NOMO-1 (cell line): ENCODE data around the gene UGT1A5.
"Not testable (repeated sequence)": the region's sequence is repeated elsewhere in the genome, so short reads cannot be mapped to it uniquely, and the experiment has no call there.

Source experiments
- DNase-seq, 2 experiments: peaks; one replicate each; lab custom pipeline; 2025; ENCODE audit not compliant: unreplicated experiment in 2 of 2; lab: John Stamatoyannopoulos, UW

UGT1A5 gene

GRCh38 chr2:233692648-233693047 lies 20.1 kb upstream of the UGT1A5 start, which contains the start of gene UGT1A6:
Gene UGT1A6, plus strand, starts transcription at chr2:233692890. Its CDS starts 115 bp downstream, at chr2:233693005.
- no peak for DNase-seq

DNA sequence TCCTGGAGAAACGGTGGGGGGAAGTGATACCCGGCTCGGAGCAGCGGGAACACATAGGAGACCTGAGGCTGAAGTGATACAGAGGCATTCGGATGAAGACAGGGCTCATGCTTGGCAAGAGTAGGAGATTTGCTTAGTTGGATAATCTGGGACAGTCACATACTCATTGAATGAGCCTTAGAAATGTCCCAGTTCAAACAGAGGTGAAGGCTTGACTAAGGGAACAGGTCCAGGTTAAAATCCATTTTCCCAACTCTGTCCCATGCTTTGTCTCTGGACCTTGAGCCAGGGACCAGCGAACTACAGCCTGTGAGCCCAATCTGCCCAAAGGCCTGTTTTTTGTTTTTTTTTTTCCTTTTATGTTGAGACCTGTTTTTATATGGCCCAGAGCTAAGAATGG lies 18.7 kb upstream of the UGT1A5 start:
- DNase-seq: no peak

DNA sequence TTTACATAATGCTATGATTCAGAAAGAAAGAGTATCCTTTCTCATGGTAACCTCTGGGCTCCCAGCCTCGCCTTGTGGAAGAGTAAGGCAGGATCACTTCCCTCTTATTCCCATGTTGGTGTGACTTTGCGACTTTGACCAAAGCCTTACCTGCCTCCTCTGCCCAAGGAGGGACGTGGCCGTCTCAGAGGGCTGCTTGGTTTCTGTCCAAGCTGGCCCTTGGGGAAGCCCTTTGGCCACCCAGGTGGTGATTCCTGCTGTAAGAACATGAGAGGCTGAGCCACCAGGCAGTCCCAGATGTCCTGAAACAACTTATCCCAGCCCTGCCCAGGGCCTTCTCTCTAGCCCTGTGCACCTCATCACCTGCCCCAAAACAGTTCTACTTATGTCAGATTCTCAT lies 14.0 kb upstream of the UGT1A5 start:
- no peak for DNase-seq

GRCh38 chr2:233699424-233700027 lies 13.2 kb upstream of the UGT1A5 start:
- DNase-seq: no peak

DNA sequence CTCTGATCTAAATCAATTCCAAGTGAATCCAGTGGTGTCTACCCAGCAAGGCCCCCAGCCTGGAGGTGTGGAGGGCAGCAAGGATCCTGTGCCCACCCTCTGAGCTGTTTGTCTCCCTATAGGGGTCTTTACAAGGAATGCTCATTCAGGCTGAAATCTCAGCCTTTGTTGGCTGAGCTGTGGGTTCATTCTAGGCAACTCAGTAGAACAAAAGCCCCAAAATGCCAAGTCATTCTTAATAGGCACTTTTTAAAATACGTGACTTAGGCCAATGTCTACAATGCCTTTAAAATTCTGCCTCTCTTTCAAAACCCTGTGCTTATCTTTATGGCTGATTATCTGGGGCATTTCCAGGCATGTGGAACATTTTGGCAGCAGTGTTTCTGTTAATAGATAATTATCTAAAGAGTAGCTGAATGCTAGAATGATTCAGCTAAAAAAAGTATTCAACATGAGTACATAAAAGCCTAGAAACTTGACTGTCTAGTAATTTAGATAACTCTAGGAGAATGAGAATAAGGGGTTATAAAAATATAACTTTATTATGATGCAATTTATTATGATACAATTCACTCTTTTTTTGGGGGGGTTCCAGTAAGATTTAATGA lies 12.6 kb upstream of the UGT1A5 start:
- DNase-seq: no peak

GRCh38 chr2:233700842-233701241 lies 11.9 kb upstream of the UGT1A5 start:
- DNase-seq: not testable (repeated sequence)

DNA sequence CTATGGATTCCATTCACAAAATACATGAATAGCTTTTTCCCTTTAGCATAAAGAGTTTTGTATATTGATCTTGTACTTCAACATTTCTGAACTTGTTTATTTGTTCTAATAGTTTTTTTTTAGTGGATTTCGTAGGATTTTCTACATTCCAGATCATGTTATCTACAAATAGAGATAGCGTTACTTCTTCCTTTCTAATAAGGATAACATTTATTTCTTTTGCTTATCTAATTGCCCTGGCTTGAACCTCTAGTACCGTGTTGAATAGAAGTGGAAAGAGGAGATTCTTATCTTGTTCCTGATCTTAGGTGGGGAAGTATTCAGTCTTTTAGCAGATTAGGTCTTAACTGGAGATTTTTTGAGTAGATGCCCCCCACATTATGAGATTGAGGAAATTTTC lies 10.5 kb upstream of the UGT1A5 start:
- no peak for DNase-seq

GRCh38 chr2:233705911-233706506 lies 6.7 kb upstream of the UGT1A5 start:
- no peak for DNase-seq

DNA sequence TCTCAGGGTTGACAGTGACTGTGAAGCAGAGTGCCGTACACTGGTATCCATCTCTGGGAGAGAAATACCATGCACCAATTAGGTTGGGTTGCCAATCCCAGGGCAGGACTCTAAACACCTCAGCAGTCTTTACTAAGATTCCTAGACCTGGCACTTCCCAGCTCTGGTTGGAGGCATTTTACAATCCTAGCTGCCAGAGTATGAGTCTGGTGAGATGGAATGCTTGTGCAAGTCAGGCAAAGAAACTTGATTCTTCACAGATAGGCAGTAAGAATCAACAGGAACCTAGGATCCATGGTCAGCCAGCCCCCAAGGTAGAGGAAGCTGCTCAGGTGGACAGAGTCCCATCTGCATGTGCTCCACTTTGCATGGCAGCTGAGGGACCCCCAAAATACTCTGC lies 6.0 kb upstream of the UGT1A5 start:
- DNase-seq: no peak

DNA sequence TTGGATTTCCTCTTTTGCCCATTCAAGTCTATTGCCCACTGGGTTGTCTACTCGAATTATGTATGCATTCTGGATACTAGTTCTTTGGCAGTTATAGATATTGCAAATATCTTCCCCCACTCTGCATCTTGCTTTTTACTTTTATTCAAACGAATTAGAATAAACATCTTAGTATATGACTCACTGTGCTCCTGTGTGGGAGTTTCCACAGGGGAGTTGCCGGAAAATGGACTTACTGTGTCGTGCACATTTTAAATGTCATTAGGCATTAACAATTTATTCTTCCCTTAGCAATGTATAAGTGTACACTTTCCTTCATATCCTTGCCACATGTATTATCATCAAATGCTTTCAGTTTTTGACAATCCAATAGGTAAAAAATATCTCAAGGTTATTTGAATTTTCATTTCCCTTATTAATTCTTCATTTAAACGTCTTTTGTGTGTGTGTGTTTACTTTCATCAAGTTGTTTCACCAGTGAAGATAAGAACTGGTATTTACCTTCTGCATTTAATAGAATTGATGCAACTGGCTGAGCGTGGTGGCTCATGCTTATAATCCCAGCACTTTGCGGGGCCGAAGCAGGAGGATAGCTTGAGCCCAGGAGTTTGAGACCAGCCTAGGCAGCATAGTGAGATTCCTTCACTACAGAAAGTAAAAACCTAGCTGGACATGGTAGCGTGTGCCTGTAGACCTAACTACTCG lies 4.6 kb upstream of the UGT1A5 start:
- DNase-seq: no peak

DNA sequence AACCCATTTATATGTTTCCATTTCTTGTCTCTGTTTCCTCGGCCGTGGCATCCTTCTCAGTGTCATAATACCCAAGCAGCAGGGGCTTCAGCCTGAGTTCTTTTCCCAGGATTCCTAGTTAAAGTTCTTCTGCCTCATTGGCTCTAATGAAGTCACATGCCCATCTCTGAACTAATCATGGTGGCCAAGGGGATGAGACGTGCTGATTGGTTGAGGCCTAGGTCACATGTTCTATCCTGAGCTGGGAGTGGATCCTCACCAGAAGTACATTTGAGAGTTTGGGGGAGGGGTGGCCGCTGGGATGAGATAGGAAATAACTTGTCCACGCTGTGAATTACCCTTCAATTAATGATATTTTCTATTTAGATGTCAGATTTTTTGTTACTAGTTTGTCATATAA lies 3.8 kb upstream of the UGT1A5 start:
- no peak for DNase-seq

DNA sequence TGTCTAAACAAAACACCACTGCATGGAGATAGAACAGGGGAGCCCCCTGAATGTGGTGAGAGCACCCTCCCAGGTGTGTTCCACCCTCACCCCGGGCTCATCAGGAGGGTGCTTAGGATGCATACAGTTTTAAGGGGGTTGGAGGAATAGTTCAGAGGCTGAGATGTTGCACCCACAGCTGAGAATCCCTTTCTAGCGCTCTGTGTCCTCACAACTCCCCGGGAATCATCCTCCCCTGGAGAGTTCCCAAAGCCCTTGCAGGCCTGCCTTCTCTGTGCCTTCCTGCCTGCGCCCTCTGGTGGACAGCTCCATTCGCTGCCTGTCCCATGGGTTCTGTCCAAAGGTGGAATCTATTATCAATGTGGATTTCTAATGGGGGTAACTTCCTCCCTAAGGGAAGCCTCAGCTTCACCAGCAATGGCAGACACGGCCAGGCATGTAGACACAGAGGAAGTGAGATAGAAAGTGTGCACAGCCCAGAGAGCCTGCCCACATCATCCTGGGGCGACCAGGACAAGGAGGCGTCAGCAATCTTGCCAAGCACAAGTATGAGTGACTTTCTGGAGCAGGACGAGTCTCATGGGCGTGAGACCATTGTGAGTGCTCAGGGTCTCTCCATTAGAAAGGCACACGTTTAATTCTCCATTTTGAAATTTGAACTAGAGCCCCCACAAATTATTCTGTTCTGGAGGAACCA lies 1.2 kb upstream of the UGT1A5 start:
- peak; percentile 17 to 26 for DNase-seq

DNA sequence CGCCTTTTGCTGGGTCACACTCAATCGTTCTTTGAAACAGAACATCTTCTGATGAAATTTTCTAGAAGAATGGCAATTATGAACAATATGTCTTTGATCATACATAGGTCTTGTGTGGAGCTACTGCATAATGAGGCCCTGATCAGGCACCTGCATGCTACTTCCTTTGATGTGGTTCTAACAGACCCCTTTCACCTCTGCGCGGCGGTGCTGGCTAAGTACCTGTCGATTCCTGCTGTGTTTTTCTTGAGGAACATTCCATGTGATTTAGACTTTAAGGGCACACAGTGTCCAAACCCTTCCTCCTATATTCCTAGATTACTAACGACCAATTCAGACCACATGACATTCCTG lies 532 bp downstream of the UGT1A5 start:
- DNase-seq: no peak

DNA sequence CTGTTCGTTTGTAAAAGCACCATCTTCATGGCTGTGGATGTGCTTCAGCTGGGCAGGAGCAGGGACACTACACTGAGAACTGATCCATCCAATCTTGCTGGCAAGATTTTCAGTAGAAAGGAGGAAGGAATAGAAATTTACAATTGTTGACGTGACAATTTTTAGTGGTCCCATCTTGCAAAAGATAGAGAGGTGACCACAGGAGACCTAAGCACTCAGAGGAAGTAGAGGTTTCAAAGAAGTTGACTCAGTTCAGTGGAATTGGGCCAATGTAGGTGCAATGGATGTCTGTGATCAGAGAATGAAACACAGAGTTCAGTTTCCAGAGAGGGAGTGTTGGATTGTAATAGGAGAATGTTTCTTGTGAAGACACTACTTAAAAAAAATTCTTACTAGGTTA lies 1.4 kb downstream of the UGT1A5 start:
- no peak for DNase-seq

DNA sequence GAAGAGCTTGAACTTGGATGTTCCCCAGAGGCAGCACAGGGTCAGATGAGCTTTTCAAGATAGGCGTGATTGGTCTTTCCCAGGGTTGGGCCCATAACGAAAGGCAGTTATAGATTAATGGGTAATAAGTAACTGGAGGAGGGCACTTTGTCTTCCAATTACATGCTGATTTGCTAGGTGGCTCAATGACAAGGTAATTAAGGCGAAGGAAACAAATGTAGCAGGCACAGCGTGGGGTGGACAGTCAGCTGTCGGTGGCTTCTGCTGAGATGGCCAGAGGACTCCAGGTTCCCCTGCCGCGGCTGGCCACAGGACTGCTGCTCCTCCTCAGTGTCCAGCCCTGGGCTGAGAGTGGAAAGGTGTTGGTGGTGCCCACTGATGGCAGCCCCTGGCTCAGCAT lies 5.8 kb downstream of the UGT1A5 start, which contains the start of gene UGT1A4:
Gene UGT1A4 (plus strand): TSS at position 185 of the 400 bp plus-strand sequence. CDS start 85 bp downstream, at position 270.
- no peak for DNase-seq

DNA sequence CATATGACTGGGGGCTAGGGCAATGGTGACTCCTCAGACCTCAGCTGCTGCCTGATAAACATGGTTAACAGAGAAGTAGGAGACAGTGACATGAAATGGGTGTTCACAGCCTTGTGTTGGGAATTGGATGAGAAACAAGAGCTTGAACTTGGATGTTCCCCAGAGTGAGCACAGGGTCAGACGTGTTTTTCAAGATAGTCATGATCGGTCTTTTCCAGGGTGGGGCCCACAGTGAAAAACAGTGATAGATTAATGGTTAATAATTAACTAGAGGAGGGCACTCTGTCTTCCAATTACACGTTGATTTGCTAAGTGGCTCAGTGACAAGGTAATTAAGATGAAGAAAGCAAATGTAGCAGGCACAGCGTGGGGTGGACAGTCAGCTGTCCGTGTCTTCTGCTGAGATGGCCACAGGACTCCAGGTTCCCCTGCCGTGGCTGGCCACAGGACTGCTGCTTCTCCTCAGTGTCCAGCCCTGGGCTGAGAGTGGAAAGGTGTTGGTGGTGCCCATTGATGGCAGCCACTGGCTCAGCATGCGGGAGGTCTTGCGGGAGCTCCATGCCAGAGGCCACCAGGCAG lies 16.1 kb downstream of the UGT1A5 start, which contains the start of gene UGT1A3:
Gene UGT1A3 (plus strand): TSS at position 320 of the 579 bp plus-strand sequence. CDS start 85 bp downstream, at position 405.
- DNase-seq: no peak

- DNase-seq: not testable (repeated sequence)
Measured at GRCh38 chr2:233736868-233737653, 24.4 kb downstream of the UGT1A5 start.

GRCh38 chr2:233740870-233741269 lies 28.2 kb downstream of the UGT1A5 start:
- DNase-seq: no peak

GRCh38 chr2:233743464-233744259 lies 31.0 kb downstream of the UGT1A5 start:
- no peak for DNase-seq
